Measurements from ENCODE around the gene APBA3. TPM values are rescaled to one million over a fixed set of nuclear protein-coding genes. Genes with fewer than 3 reads are reported as not detected.
A peak's percentile ranks its signal among the peaks of the same experiment; 100 is the strongest.

Gene APBA3
- total and polyA plus RNA-seq, 2 donors from 2014 or later = 17.1 to 27.5 TPM

GRCh38 chr19:3781603-3782002, 20.1 kb upstream of the APBA3 start:
- no peaks in the 10 kb centered on the region for H3K36me3 ChIP-seq (ENCODE audit: control insufficient read depth in 2 of 3, insufficient read depth in 3 of 3, low read length in 3 of 3)
- no peak overlapping the region for H3K9ac ChIP-seq (ENCODE audit: low read length in 3 of 3)
- no peaks in the 10 kb centered on the region for H3K4me1 ChIP-seq (ENCODE audit: control insufficient read depth in 2 of 3, insufficient read depth in 2 of 3, low read depth in 1 of 3, low read length in 3 of 3)
- no peak for TF ChIP-seq CTCF (IDR thresholded peaks at IDR 0.05; ENCODE audit: borderline replicate concordance, extremely low read depth, insufficient read depth)
- H3K4me3 ChIP-seq (ENCODE audit: low read length in 3 of 3) = no peak overlapping the region
- H3K27me3 ChIP-seq (ENCODE audit: control insufficient read depth, insufficient read depth, low read length) = peaks cover 2% of the 10 kb centered on the region
- peaks cover 0 to 14% (median 3%) of the 10 kb centered on the region in 3 donors for H3K9me3 ChIP-seq (ENCODE audit: control insufficient read depth in 2 of 3, insufficient read depth in 1 of 3, low read length in 3 of 3)
- DNase-seq (no peak), FAIRE-seq (no peak)
- intact Hi-C loops (cut with DNase I) = no loop called here
- no peak overlapping the region for H3K27ac ChIP-seq (ENCODE audit: low read depth in 2 of 2, low read length in 2 of 2)

GRCh38 chr19:3780786-3781304, 19.4 kb upstream of the APBA3 start:
- Histone ChIP-seq H3K9me3 (ENCODE audit: control insufficient read depth in 2 of 3, insufficient read depth in 1 of 3, low read length in 3 of 3) (peaks cover 0 to 14% (median 3%) of the 10 kb centered on the region in 3 donors), H3K27me3 (ENCODE audit: control insufficient read depth, insufficient read depth, low read length) (peaks cover 2% of the 10 kb centered on the region), H3K4me1 (ENCODE audit: control insufficient read depth in 2 of 3, insufficient read depth in 2 of 3, low read depth in 1 of 3, low read length in 3 of 3) (no peaks in the 10 kb centered on the region), H3K4me3 (ENCODE audit: low read length in 3 of 3) (no peak overlapping the region), H3K36me3 (ENCODE audit: control insufficient read depth in 2 of 3, insufficient read depth in 3 of 3, low read length in 3 of 3) (no peaks in the 10 kb centered on the region), H3K27ac (ENCODE audit: low read depth in 2 of 2, low read length in 2 of 2) (no peak overlapping the region), H3K9ac (ENCODE audit: low read length in 3 of 3) (no peak overlapping the region)
- no peak for DNase-seq
- FAIRE-seq = no peak
- TF ChIP-seq CTCF (IDR thresholded peaks at IDR 0.05; ENCODE audit: borderline replicate concordance, extremely low read depth, insufficient read depth) = no peak
- intact Hi-C loops (cut with DNase I) = no loop called here

GRCh38 chr19:3778899-3779723, 17.6 kb upstream of the APBA3 start:
- H3K27ac ChIP-seq (ENCODE audit: low read depth in 2 of 2, low read length in 2 of 2) = no peak overlapping the region
- H3K4me1 ChIP-seq (ENCODE audit: control insufficient read depth in 2 of 3, insufficient read depth in 2 of 3, low read depth in 1 of 3, low read length in 3 of 3) = no peaks in the 10 kb centered on the region
- FAIRE-seq (no peak), DNase-seq (peak in 1 of 5 donors; percentile 65)
- intact Hi-C loops (cut with DNase I) = no loop called here
- no peak for TF ChIP-seq CTCF (IDR thresholded peaks at IDR 0.05; ENCODE audit: borderline replicate concordance, extremely low read depth, insufficient read depth)
- H3K9me3 ChIP-seq (ENCODE audit: control insufficient read depth in 2 of 3, insufficient read depth in 1 of 3, low read length in 3 of 3) = peaks cover 0 to 14% (median 3%) of the 10 kb centered on the region in 3 donors
- H3K4me3 ChIP-seq (ENCODE audit: low read length in 3 of 3) = no peak overlapping the region
- no peak overlapping the region for H3K9ac ChIP-seq (ENCODE audit: low read length in 3 of 3)
- no peaks in the 10 kb centered on the region for H3K27me3 ChIP-seq (ENCODE audit: control insufficient read depth, insufficient read depth, low read length)
- no peaks in the 10 kb centered on the region for H3K36me3 ChIP-seq (ENCODE audit: control insufficient read depth in 2 of 3, insufficient read depth in 3 of 3, low read length in 3 of 3)
